Measurements from ENCODE around the gene PCGF2.

Gene PCGF2

GRCh38 chr17:38719289-38719942, 28.7 kb downstream of the PCGF2 start:
- DNase-seq (ENCODE audit: low read depth in 2 of 2): no peak

DNA sequence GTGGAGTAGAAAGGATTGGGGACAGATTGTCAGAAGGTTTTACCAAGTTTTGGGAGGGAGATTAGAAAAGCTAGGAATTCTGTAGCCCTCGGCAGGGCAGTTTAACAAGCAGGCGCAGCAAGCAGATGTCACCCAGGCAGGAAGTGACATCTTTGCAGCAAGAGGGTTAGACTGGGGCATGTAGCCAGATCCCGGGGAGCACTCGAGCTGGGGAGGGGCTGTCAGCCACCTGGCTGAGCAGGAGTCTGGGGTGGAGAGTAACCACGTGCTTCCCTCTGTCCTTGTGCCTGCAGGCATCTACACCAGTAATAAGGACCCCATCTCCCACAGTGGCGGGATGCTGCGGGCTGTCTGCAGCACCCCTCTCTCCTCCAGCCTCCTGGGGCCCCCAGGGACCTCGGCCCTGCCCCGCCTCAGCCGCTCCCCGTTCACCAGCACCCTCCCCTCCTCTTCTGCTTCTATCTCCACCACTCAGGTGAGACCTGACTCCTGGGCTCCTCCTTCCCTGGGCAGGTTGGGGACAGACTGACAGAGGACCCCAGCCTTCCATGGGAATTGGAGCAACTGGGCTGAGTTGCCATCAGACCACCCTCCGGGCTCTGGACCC, 30.9 kb downstream of the PCGF2 start:
- DNase-seq (ENCODE audit: low read depth in 2 of 2): no peak

DNA sequence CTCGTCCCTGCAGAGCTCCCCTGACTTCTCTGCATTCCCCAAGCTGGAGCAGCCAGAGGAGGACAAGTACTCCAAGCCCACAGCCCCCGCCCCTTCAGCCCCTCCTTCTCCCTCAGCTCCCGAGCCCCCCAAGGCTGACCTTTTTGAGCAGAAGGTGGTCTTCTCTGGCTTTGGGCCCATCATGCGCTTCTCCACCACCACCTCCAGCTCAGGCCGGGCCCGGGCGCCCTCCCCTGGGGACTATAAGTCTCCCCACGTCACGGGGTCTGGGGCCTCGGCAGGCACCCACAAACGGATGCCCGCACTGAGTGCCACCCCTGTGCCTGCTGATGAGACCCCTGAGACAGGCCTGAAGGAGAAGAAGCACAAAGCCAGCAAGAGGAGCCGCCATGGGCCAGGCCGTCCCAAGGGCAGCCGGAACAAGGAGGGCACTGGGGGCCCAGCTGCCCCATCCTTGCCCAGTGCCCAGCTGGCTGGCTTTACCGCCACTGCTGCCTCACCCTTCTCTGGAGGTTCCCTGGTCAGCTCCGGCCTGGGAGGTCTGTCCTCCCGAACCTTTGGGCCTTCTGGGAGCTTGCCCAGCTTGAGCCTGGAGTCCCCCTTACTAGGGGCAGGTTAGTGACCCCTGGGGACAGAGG, 31.6 kb downstream of the PCGF2 start:
- no peak for DNase-seq (ENCODE audit: low read depth in 2 of 2)

DNA sequence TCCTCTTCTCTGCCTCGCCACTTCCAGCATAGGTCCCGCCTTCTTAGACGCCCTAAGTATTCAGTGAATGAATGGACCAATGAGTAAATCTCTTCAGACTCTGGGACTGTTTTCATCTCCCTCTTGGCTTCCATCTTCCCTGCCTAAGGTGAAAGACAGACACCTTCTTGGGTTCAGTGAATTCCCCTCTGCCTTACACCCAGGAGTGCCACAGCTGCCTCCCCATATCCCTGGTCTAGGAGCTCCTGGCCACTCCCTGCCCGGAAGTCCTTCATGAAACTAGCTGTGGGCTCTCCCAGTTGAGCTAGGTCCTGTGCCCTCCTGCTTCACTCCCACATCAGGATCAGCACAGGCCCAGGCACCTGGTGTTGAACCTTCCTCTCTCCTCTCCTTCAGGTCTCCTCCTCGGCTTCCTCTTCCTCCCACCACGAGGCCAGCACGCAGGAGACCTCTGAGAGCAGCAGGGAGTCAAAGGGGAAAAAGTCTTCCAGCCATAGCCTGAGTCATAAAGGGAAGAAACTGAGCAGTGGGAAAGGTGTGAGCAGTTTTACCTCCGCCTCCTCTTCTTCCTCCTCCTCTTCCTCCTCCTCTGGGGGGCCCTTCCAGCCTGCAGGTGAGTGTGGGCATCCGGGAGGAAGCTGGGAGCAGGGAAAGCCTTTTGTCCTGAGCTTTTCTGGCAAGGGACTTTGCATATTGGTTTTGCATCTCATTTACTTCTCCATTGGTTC, 32.8 kb downstream of the PCGF2 start:
- DNase-seq (ENCODE audit: low read depth in 2 of 2): no peak

DNA sequence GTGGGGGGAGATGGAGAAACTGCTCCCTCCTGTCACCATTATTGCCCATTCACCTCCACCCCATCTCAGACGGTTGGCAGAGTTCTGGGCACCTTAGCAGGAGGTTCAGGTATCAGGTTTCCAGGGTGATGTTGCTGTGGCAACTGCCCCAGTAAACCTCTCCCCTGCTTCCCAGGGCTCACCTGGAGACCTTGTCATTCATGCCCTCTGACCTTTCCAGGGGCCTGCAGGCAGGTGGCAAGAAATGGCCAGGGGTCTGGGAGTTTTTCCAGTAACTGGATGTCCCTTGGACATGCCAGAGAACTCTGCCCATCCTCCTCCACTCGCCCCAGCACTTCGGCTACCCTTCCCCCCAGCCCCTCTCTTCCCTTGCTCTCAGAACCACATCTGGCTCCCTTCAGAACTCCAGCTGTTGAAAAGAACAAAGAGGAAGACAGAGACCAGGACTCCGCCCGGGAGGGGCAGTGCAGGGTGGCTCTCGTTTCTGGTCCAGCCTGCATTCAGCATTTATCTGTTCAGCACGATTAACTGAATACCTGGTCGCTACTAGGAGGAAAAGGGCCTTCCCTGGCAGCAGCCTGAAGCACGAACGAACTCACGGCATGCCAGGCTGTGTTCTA, 34.6 kb downstream of the PCGF2 start:
- DNase-seq (ENCODE audit: low read depth in 2 of 2): no peak

GRCh38 chr17:38712593-38712992, 35.5 kb downstream of the PCGF2 start:
- no peak for DNase-seq (ENCODE audit: low read depth in 2 of 2)

DNA sequence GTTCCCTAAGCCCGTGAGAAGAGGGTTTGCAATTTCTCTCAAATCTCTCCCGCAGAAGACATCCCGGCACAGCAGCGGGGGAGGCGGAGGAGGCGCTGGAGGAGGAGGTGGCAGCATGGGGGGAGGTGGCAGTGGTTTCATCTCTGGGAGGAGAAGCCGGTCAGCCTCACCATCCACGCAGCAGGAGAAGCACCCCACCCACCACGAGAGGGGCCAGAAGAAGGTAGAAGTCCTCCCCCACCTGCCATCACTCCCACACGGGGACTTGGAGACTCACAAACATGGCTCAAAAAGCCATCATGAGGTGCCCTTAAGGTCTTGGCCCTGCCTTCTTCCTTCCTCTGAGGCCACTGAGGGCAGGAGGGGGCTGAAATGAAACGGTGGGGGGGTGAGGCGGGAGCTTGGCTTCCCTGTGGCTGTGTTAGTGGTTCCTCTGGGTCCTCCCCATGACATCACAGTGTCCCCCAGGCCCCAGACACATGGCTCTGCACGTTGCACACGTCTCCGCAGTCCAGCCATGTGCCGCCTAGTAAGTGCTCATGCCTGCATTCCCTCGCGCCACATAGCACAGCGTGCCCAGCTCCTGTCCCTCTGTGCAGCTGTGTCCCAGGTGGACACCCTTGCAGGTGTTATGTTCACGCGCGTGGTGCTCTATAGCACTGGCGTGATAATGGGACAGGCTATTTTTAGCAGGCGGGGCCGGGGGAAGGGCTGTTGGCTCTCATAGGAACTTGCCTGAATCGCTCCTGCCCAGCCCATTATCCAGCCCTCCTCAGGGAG, 36.2 kb downstream of the PCGF2 start:
- no peak for DNase-seq (ENCODE audit: low read depth in 2 of 2)

DNA sequence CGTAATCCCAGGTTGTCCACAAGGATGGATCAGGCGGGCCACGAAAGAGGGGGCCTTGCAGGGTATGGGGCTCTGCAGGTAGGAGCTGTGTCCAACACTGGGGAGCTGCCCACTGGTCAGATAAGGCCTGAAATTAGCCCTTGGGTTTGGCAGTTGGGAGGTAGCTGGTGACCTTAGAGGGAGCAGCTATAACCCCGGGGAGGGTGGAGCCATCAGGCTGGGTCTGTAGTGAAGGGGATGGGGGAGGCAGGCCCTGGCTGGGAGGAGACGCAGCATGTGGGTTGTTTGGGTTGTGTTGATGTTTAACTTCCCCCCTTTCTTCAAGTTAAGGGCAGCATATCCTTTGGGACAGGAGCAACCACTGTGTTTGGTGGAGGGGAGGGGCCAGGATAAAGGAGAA, 37.2 kb downstream of the PCGF2 start:
- no peak for DNase-seq (ENCODE audit: low read depth in 2 of 2)

- DNase-seq (ENCODE audit: low read depth in 2 of 2): no peak
These were observed 37.6 kb downstream of the PCGF2 start for GRCh38 chr17:38710604-38710962.

DNA sequence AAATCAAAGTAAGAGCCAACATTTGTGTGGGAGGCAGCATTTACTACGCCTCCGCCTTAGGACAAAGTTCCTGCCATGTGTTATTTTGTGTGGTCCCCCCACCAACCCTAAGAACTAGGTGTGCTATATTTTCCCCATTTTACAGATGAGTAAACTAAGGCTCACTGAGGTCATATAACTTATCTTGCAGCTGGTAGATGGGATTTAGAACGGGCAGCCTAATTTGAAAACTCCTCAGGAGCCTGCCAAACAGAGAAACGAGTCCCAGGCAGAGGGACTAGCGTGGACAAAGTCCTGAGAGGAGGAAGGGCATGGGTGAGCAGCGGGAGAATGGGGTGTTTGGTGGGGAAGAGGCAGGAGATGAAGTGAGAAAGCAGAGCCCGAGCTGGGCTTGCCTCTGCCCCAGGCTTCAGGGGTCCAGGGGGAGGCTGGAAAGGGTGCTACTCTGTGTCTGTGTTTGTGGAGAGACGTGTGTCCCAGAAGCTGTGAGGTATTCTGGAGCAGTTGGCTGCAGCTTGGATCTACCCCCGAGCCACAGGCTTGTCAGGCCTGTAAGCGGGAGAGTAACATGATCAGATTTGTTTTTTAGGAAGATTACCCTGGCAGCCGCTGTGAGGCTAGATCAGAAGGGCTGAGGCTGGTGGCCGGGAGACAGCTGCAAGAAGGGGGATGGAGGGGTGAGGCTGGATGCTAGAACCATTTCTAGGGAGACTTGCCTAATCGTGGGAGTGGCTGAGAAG, 38.1 kb downstream of the PCGF2 start:
- DNase-seq (ENCODE audit: low read depth in 2 of 2): no peak

GRCh38 chr17:38709104-38709820, 38.9 kb downstream of the PCGF2 start:
- DNase-seq (ENCODE audit: low read depth in 2 of 2): no peak

- DNase-seq (ENCODE audit: low read depth in 2 of 2): no peak
These were observed 40.3 kb downstream of the PCGF2 start for GRCh38 chr17:38707678-38708351.

DNA sequence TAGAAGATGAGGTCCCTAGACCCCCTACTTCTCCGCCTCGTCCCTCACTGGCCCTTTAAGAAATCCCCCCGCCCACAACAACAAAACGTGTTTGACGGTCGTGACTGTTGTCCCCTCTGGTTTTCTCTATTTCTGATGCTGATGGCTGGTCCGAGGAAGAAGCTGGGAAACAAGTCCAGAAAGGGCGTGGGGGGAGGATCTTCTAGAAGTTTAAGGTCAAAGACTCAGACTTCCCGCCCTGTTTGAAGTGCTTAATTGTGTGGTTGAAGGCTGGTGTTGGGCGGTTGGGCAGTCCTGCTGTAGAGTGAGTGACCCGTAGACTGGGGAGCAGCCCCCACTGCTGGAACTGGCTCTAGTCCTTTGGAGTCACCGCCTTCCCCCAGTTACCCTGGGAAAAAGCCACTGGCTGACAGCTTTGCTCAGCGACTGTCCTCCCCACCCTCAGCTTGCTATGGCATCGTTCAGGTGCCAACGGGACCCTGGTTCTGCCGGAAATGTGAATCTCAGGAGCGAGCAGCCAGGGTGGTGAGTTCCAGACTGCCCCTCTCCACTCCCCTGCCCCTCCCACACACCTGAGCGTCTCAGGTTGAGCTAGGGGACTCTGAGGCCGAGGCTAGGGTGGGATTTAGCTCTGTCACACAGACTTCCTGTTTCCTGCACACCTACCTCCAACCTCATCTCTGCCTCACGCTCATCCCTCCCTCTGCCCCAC, 41.5 kb downstream of the PCGF2 start:
- DNase-seq (ENCODE audit: low read depth in 2 of 2): no peak

- no peak for DNase-seq (ENCODE audit: low read depth in 2 of 2)
These were observed 42.2 kb downstream of the PCGF2 start for GRCh38 chr17:38705803-38706504.

- DNase-seq (ENCODE audit: low read depth in 2 of 2): no peak
These were observed 42.7 kb downstream of the PCGF2 start for GRCh38 chr17:38705523-38705802.

DNA sequence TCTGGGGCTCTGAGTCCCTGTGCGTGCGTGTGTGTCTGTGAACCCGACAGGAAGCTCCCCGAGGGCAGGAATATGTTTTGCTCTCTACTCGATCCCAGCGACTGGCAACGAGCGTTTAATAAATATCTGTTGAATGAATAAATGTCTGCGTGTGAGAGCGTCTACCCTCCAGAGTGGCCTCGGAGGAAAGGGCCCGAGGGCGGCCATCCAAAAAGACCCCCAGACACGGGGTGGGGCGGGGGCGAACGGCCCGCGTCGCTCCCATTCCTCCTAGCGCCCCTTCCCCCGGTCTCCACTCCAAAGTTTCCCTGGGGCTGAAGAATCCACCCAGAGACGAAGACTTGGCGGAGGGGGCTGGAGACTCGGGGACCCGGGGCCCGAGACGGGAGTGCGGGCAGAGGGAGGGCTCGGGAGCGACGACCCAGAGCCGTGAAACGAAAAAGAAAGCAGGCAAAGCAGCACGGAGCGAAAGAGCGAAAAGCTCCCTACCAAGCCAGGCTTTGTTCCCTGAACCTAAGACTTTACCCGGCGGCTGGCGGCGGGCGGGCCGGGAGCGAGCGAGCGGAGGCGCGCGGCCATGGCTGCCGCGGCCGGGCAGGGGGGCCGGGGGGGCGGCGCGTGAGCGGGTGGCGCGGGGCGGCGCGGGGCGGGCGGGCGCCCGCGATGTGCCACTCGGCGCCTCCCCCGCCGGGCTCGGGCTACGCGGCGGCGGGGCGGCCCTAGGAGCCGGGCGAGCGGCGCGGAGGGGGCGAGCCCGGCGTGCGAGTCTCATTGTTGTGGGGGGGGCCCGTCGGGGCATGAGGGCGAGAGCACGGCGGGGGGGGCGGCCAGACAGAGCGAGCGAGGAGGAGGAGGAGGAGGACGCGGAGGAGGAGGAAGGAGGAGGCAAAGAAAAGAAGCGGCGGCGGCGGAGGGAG, 43.3 kb downstream of the PCGF2 start, which contains the start of gene MLLT6:
TSS of gene MLLT6 (plus strand) at position 668 of the 917 bp plus-strand sequence. CDS start 360 bp downstream, outside the sequence.
- peak; percentile 51 to 59 for DNase-seq (ENCODE audit: low read depth in 2 of 2)

Measured in fibroblast of skin of left quadriceps (primary cell).